HepG2 (cell line): ENCODE data around the gene P4HB. TPM values are rescaled to one million over a fixed set of nuclear protein-coding genes. Genes with fewer than 3 reads are reported as not detected.

Experiments
- ATAC-seq: fragments of 200-7000 bp; cut with Tn5 transposase; 3 replicates; pipeline ENCODE4 v1.9.1; 2020; ENCODE audit warnings: mild to moderate bottlenecking, moderate library complexity
- BruUV-seq: library from RNA; stranded (reverse); fragments of 400-500 nt; replicated peaks from 2 replicates; lab custom pipeline; 2021; lab: Mats Ljungman, UMichigan
- CTCF ChIA-PET: fragments of 300-600 bp; formaldehyde crosslinking; extraction: SDS; loops from one replicate; lab custom pipeline; 2021; ENCODE audit warnings: low total read pairs, inconsistent platforms, low intra/inter-chr PET ratio; lab: Yijun Ruan, JAX
- POLR2A ChIA-PET: fragments of 350-600 bp; sonication (Branson Sonifier 250); formaldehyde crosslinking; loops from one replicate; lab custom pipeline; 2020; ENCODE audit warnings: antibody characterized with exemption, inconsistent platforms; lab: Yijun Ruan, JAX
- DNase-seq: peaks from one replicate; pipeline ENCODE4 v3.0.0-alpha.2; 2015; ENCODE audit warnings: low spot score
- FAIRE-seq: peaks from 3 replicates; lab custom pipeline; 2011; peaks lifted over from hg19 to GRCh38; lab: Jason Lieb, UNC
- H2AFZ ChIP-seq: one replicate; pipeline ENCODE4 v1.6.1; 2011; ENCODE audit warnings: low read length, inconsistent platforms
- H3K27ac ChIP-seq: fragments of 300-600 bp; 3 replicates; pipeline ENCODE4 v1.8.0; 2011; ENCODE audit warnings: mixed run types, mild to moderate bottlenecking, mixed read lengths, low read length, inconsistent platforms; ENCODE audit not compliant: insufficient read depth; ENCODE audit errors: extremely low read length
- H3K27me3 ChIP-seq, 2 experiments: fragments of 200-600 bp in 1 of 2; 2 replicates in 1 of 2; 3 replicates in 1 of 2; pipeline versions ENCODE4 v1.6.0 to v1.8.0; 2011; ENCODE audit warnings: low read length in 2 of 2, mild to moderate bottlenecking in 2 of 2, moderate library complexity in 2 of 2, inconsistent platforms in 1 of 2; ENCODE audit not compliant: insufficient read depth in 2 of 2, control insufficient read depth in 1 of 2
- H3K36me3 ChIP-seq, 2 experiments: fragments of 200-600 bp in 1 of 2; replicated peaks in 1 of 2; 2 replicates in 1 of 2; 3 replicates in 1 of 2; pipeline versions ENCODE4 v1.5.1 to v1.8.0; 2011; ENCODE audit warnings: low read length in 2 of 2, inconsistent platforms in 1 of 2; ENCODE audit not compliant: insufficient read depth in 2 of 2, control insufficient read depth in 1 of 2
- H3K4me1 ChIP-seq: 2 replicates; pipeline ENCODE4 v1.5.1; 2012; ENCODE audit warnings: low read length, inconsistent platforms; ENCODE audit not compliant: insufficient read depth
- H3K4me2 ChIP-seq: 2 replicates; pipeline ENCODE4 v1.6.0; 2011; ENCODE audit warnings: low read depth, low read length, inconsistent platforms
- H3K4me3 ChIP-seq, 3 experiments: fragments of 200-600 bp in 1 of 3; sonication (generic), shearing (Covaris generic) in 1 of 3; replicated peaks in 1 of 3; 2 replicates each; pipeline ENCODE4 v1.5.1; 2011 to 2016; ENCODE audit warnings: low read length in 3 of 3, inconsistent platforms in 2 of 3, low read depth in 2 of 3, mild to moderate bottlenecking in 2 of 3, control low read depth in 1 of 3, mixed read lengths in 1 of 3; ENCODE audit not compliant: insufficient read depth in 1 of 3
- H3K79me2 ChIP-seq: one replicate; pipeline ENCODE4 v1.6.1; 2011; ENCODE audit warnings: low read length, inconsistent platforms; ENCODE audit not compliant: insufficient read depth
- H3K9ac ChIP-seq: 2 replicates; pipeline ENCODE4 v1.6.0; 2011; ENCODE audit warnings: mild to moderate bottlenecking, low read depth, low read length, inconsistent platforms; ENCODE audit not compliant: insufficient read depth
- H3K9me3 ChIP-seq: 2 replicates; pipeline ENCODE4 v1.5.1; 2012; ENCODE audit warnings: mild to moderate bottlenecking, low read length
- H4K20me1 ChIP-seq: 2 replicates; pipeline ENCODE4 v1.6.0; 2011; ENCODE audit warnings: inconsistent platforms, mild to moderate bottlenecking, low read length, moderate library complexity; ENCODE audit not compliant: insufficient read depth
- AGO2 ChIP-seq: fragments of 200-400 bp; formaldehyde crosslinking; optimal IDR thresholded peaks from 2 replicates; pipeline ENCODE3; 2017; ENCODE audit warnings: mild to moderate bottlenecking, low read depth, low read length, moderate library complexity
- GABPB1 ChIP-seq: IDR thresholded peaks from 2 replicates; pipeline ENCODE4 v1.6.1; 2016; ENCODE audit warnings: mild to moderate bottlenecking, missing genetic modification reagents, moderate library complexity, missing compliant biosample characterization
- HES4 ChIP-seq: sonication (generic); formaldehyde crosslinking; IDR thresholded peaks from 2 replicates; pipeline ENCODE4 v1.9.0; 2021; ENCODE audit warnings: mild to moderate bottlenecking, missing genetic modification reagents, borderline replicate concordance
- HOXA3 ChIP-seq: sonication (generic); formaldehyde crosslinking; IDR thresholded peaks from 2 replicates; pipeline ENCODE4 v1.5.0; 2020; ENCODE audit warnings: missing genetic modification reagents
- MAZ ChIP-seq, 2 experiments: sonication (generic) in 1 of 2; formaldehyde crosslinking in 1 of 2; IDR thresholded peaks; 2 replicates each; pipeline versions ENCODE4 v1.5.0 to v1.6.1; 2012 to 2020; ENCODE audit warnings: low read depth in 2 of 2, mild to moderate bottlenecking in 2 of 2, borderline replicate concordance in 1 of 2, improper control_type of control experiment in 1 of 2, low read length in 1 of 2, missing genetic modification reagents in 1 of 2, moderate library complexity in 1 of 2
- MTF2 ChIP-seq: sonication (generic); formaldehyde crosslinking; IDR thresholded peaks from 2 replicates; pipeline ENCODE4 v1.5.0; 2020; ENCODE audit warnings: missing genetic modification reagents, borderline replicate concordance
- POLR2A ChIP-seq, 2 experiments: IDR thresholded peaks; 2 replicates each; pipeline ENCODE4 v1.6.1; 2011; ENCODE audit warnings: low read depth in 2 of 2, low read length in 2 of 2, mild to moderate bottlenecking in 1 of 2, moderate library complexity in 1 of 2; ENCODE audit not compliant: insufficient read depth in 1 of 2
- POLR2G ChIP-seq: fragments of 200-400 bp; formaldehyde crosslinking; IDR thresholded peaks from 2 replicates; pipeline ENCODE4 v1.6.1; 2018; ENCODE audit warnings: mild to moderate bottlenecking, low read depth, low read length, moderate library complexity
- RAD21 ChIP-seq: fragments of 450-650 bp; formaldehyde crosslinking; IDR thresholded peaks from 2 replicates; pipeline ENCODE4 v1.5.0; 2020; ENCODE audit warnings: mild to moderate bottlenecking
- RBFOX2 ChIP-seq: fragments of 200-400 bp; formaldehyde crosslinking; IDR thresholded peaks from 2 replicates; pipeline ENCODE4 v1.6.1; 2017; ENCODE audit warnings: low read depth, mild to moderate bottlenecking, low read length
- SP4 ChIP-seq: sonication (generic); formaldehyde crosslinking; IDR thresholded peaks from 2 replicates; pipeline ENCODE4 v1.8.1; 2023; ENCODE audit warnings: mild to moderate bottlenecking, missing genetic modification reagents
- TERF1 ChIP-seq: sonication (generic); formaldehyde crosslinking; IDR thresholded peaks from 2 replicates; pipeline ENCODE4 v1.8.0; 2022; ENCODE audit warnings: mild to moderate bottlenecking, missing genetic modification reagents, moderate library complexity
- ZNF7 ChIP-seq: IDR thresholded peaks from 2 replicates; pipeline ENCODE4 v1.6.1; 2016; ENCODE audit warnings: missing biosample characterization, missing genetic modification reagents
- ZNF816 ChIP-seq: sonication (generic); formaldehyde crosslinking; IDR thresholded peaks from 2 replicates; pipeline ENCODE4 v1.8.0; 2022; ENCODE audit warnings: missing genetic modification reagents, mild to moderate bottlenecking, borderline replicate concordance
- WGBS: methylation state at CpG from one replicate; pipeline ENCODE4 v1.1.6; 2017; ENCODE audit warnings: low lambda C conversion rate; 5-methylcytosine and 5-hydroxymethylcytosine counted together
- in situ Hi-C: cut with HindIII; loops from 2 replicates; pipeline ENCODE4 v1.10.0; 2017; ENCODE audit warnings: low pct_unique_long_range_greater_than_20kb; ENCODE audit not compliant: extremely low pct_ligation_motif_present
- intact Hi-C: fragments of 100-400 bp; cut with micrococcal nuclease; formaldehyde crosslinking; loops from one replicate; pipeline ENCODE4 v1.10.0; 2022; ENCODE audit not compliant: unreplicated experiment
- polyA plus RNA-seq, 8 experiments: library from polyadenylated mRNA; depleted of rRNA in 3 of 8; stranded (reverse) in 7 of 8; unstranded in 1 of 8; fragments of >200 nt; fragmentation: Illumina TruSeq in 4 of 8; extraction: Trizol in 4 of 8; gene quantifications; 2 replicates each; pipeline versions ENCODE4 v1.2.1 to v1.2.3, GENCODE V29; 2011 to 2016; ENCODE audit warnings: low read depth in 4 of 8, missing spikeins in 1 of 8, mixed read lengths in 1 of 8; ENCODE audit not compliant: insufficient read depth in 1 of 8
- total RNA-seq, 5 experiments: library from RNA; depleted of rRNA; stranded (reverse); fragments of >200 nt; fragmentation: Illumina TruSeq; extraction: Trizol; gene quantifications; 2 replicates each; pipeline ENCODE4 v1.2.3, GENCODE V29; 2016; ENCODE audit warnings: low read depth in 1 of 5

P4HB gene
- total and polyA plus RNA-seq, 2 of the 13 experiments (the other 11 are each of a cell fraction or from before 2014, with no cell fraction given): 185 to 782 TPM

- Histone ChIP-seq H3K4me3 (no peak overlapping the region), H3K27ac (no peak overlapping the region), H3K79me2 (no peaks in the 10 kb centered on the region), H3K9me3 (no peaks in the 10 kb centered on the region), H4K20me1 (peaks cover 6% of the 10 kb centered on the region; the same call in 1 of the 2 replicates), H2AFZ (no peak overlapping the region), H3K4me1 (peaks cover 15% of the 10 kb centered on the region), H3K4me2 (no peak overlapping the region), H3K36me3 (peaks cover 39 to 63% of the 10 kb centered on the region in 2 experiments), H3K27me3 (no peaks in the 10 kb centered on the region), H3K9ac (no peak overlapping the region)
- WGBS: 90% methylated on average over 13 of the region's 13 CpGs
- in situ Hi-C loops (no loop called here), intact Hi-C loops (no loop called here)
- POLR2A ChIA-PET: interaction anchor here (1.0 to 1.7 kb wide), 4 partner anchors 12 to 23 kb away, joined by 4 to 7 read pairs (median 5); partner anchors contain the start of genes MCRIP1 and P4HB
- ATAC-seq (no peak), FAIRE-seq (no peak), DNase-seq (no peak)
- CTCF ChIA-PET: no interaction called here
- TF ChIP-seq SP4 (0 out of 2 replicates have a peak, but pooled peaks have one; percentile 32), ZNF7 (CRISPR knock-in tag) (no peak), GABPB1 (no peak), HOXA3 (CRISPR knock-in tag) (0 out of 2 replicates have a peak, but pooled peaks have one; percentile 3), HES4 (CRISPR knock-in tag) (0 out of 2 replicates have a peak, but pooled peaks have one; percentile 41)
- BruUV-seq: no TSS peak
Measured at GRCh38 chr17:81845361-81845760, 15.0 kb downstream of the P4HB start.

- DNase-seq: no peak
- BruUV-seq: no TSS peak
- H3K79me2 ChIP-seq: no peaks in the 10 kb centered on the region
- no peak overlapping the region for H3K4me3 ChIP-seq
- no peaks in the 10 kb centered on the region for H3K27me3 ChIP-seq
- H3K4me1 ChIP-seq: peaks cover 15% of the 10 kb centered on the region
- no peaks in the 10 kb centered on the region for H3K9me3 ChIP-seq
- ChIA-PET CTCF (no interaction called here), POLR2A (interaction anchor here (1.3 to 1.7 kb wide), 3 partner anchors 14 to 23 kb away, joined by 5 to 7 read pairs (median 5); partner anchors contain the start of gene P4HB)
- in situ Hi-C loops (no loop called here), intact Hi-C loops (no loop called here)
- peaks cover 6% of the 10 kb centered on the region; the same call in 1 of the 2 replicates for H4K20me1 ChIP-seq
- peaks cover 39 to 63% of the 10 kb centered on the region in 2 experiments for H3K36me3 ChIP-seq
- H3K4me2 ChIP-seq: no peak overlapping the region
- no peak overlapping the region for H3K9ac ChIP-seq
- ATAC-seq: no peak
- WGBS: 96% methylated on average over 13 of the region's 13 CpGs
- FAIRE-seq: no peak
- no peak overlapping the region for H2AFZ ChIP-seq
- no peak overlapping the region for H3K27ac ChIP-seq
- TF ChIP-seq MAZ (IDR thresholded peaks at IDR 0.05; ENCODE audit: borderline replicate concordance, low read depth, low read length) (no peak), MAZ (CRISPR knock-in tag; IDR thresholded peaks at IDR 0.05; ENCODE audit: low read depth) (no peak), RAD21 (CRISPR knock-in tag) (0 out of 2 replicates have a peak, but pooled peaks have one; percentile 12), RBFOX2 (peak; percentile 61), MTF2 (no peak), POLR2G (0 out of 2 replicates have a peak, but pooled peaks have one; percentile 17), AGO2 (peak; percentile 7), HOXA3 (CRISPR knock-in tag) (0 out of 2 replicates have a peak, but pooled peaks have one; percentile 2), TERF1 (CRISPR knock-in tag) (no peak), POLR2A (IDR thresholded peaks at IDR 0.05; ENCODE audit: insufficient read depth in 1 of 2, low read depth in 2 of 2, low read length in 2 of 2) (peak in 1 of 2 experiments; percentile 25; a peak in 2 of 4 replicates), ZNF816 (CRISPR knock-in tag) (no peak)
Measured at GRCh38 chr17:81844887-81845286, 15.4 kb downstream of the P4HB start.
